Measurements from ENCODE around the gene RANBP3L.

RANBP3L gene

GRCh38 chr5:36279054-36279698, 22.5 kb downstream of the RANBP3L start:
- Histone ChIP-seq H3K9ac (ENCODE audit: low read length) (no peak overlapping the region), H3F3A (ENCODE audit: insufficient read depth) (no peaks in the 10 kb centered on the region), H3K9me3 (ENCODE audit: insufficient read depth, low read length) (no peaks in the 10 kb centered on the region), H2AFZ (ENCODE audit: low read depth, low read length, severe bottlenecking) (no peak overlapping the region), H3K9me2 (replicated peaks; ENCODE audit: insufficient read depth, low read length) (no peaks in the 10 kb centered on the region), H3K27me3 (ENCODE audit: low read length) (no peaks in the 10 kb centered on the region), H3K36me3 (ENCODE audit: low read length) (no peaks in the 10 kb centered on the region), H3K27ac (ENCODE audit: low read depth, low read length) (no peak overlapping the region), H4K20me1 (ENCODE audit: low read depth, low read length) (no peaks in the 10 kb centered on the region), H3K4me3 (ENCODE audit: insufficient read depth, low read length, poor library complexity, severe bottlenecking) (no peak overlapping the region), H3K79me2 (ENCODE audit: insufficient read depth, low read length) (no peaks in the 10 kb centered on the region), H3K4me2 (ENCODE audit: low read depth, low read length, poor library complexity, severe bottlenecking) (no peak overlapping the region)
- TF ChIP-seq CTCF (IDR thresholded peaks at IDR 0.05; ENCODE audit: insufficient read depth, low read length, poor library complexity, severe bottlenecking) = no peak
- TF ChIP-seq EZH2phosphoT487 (conservative IDR thresholded peaks at IDR 0.05; ENCODE audit: low read length) = no peak

GRCh38 chr5:36277521-36278176, 24.1 kb downstream of the RANBP3L start:
- TF ChIP-seq CTCF (IDR thresholded peaks at IDR 0.05; ENCODE audit: insufficient read depth, low read length, poor library complexity, severe bottlenecking) = no peak
- no peak for TF ChIP-seq EZH2phosphoT487 (conservative IDR thresholded peaks at IDR 0.05; ENCODE audit: low read length)
- H3K9ac ChIP-seq (ENCODE audit: low read length) = no peak overlapping the region
- no peaks in the 10 kb centered on the region for H4K20me1 ChIP-seq (ENCODE audit: low read depth, low read length)
- no peaks in the 10 kb centered on the region for H3K9me2 ChIP-seq (replicated peaks; ENCODE audit: insufficient read depth, low read length)
- no peaks in the 10 kb centered on the region for H3K36me3 ChIP-seq (ENCODE audit: low read length)
- no peaks in the 10 kb centered on the region for H3K27me3 ChIP-seq (ENCODE audit: low read length)
- H3K79me2 ChIP-seq (ENCODE audit: insufficient read depth, low read length) = no peaks in the 10 kb centered on the region
- no peak overlapping the region for H3K4me2 ChIP-seq (ENCODE audit: low read depth, low read length, poor library complexity, severe bottlenecking)
- H3F3A ChIP-seq (ENCODE audit: insufficient read depth) = no peaks in the 10 kb centered on the region
- no peaks in the 10 kb centered on the region for H3K9me3 ChIP-seq (ENCODE audit: insufficient read depth, low read length)
- no peak overlapping the region for H2AFZ ChIP-seq (ENCODE audit: low read depth, low read length, severe bottlenecking)
- H3K4me3 ChIP-seq (ENCODE audit: insufficient read depth, low read length, poor library complexity, severe bottlenecking) = no peak overlapping the region
- H3K27ac ChIP-seq (ENCODE audit: low read depth, low read length) = no peak overlapping the region

- H3K36me3 ChIP-seq (ENCODE audit: low read length) = no peaks in the 10 kb centered on the region
- no peak for TF ChIP-seq CTCF (IDR thresholded peaks at IDR 0.05; ENCODE audit: insufficient read depth, low read length, poor library complexity, severe bottlenecking)
- no peak for TF ChIP-seq EZH2phosphoT487 (conservative IDR thresholded peaks at IDR 0.05; ENCODE audit: low read length)
- no peaks in the 10 kb centered on the region for H3K27me3 ChIP-seq (ENCODE audit: low read length)
- H3K27ac ChIP-seq (ENCODE audit: low read depth, low read length) = no peak overlapping the region
- no peaks in the 10 kb centered on the region for H4K20me1 ChIP-seq (ENCODE audit: low read depth, low read length)
- no peaks in the 10 kb centered on the region for H3F3A ChIP-seq (ENCODE audit: insufficient read depth)
- H3K4me3 ChIP-seq (ENCODE audit: insufficient read depth, low read length, poor library complexity, severe bottlenecking) = no peak overlapping the region
- no peak overlapping the region for H3K9ac ChIP-seq (ENCODE audit: low read length)
- H3K79me2 ChIP-seq (ENCODE audit: insufficient read depth, low read length) = no peaks in the 10 kb centered on the region
- no peaks in the 10 kb centered on the region for H3K9me3 ChIP-seq (ENCODE audit: insufficient read depth, low read length)
- no peak overlapping the region for H3K4me2 ChIP-seq (ENCODE audit: low read depth, low read length, poor library complexity, severe bottlenecking)
- H2AFZ ChIP-seq (ENCODE audit: low read depth, low read length, severe bottlenecking) = no peak overlapping the region
- H3K9me2 ChIP-seq (replicated peaks; ENCODE audit: insufficient read depth, low read length) = no peaks in the 10 kb centered on the region
Measured at GRCh38 chr5:36276864-36277263, 24.8 kb downstream of the RANBP3L start.

Measured in SU-DHL-6 (cell line).